Measurements from ENCODE around the gene INPP5K.
"Not testable (repeated sequence)": the region's sequence is repeated elsewhere in the genome, so short reads cannot be mapped to it uniquely, and the experiment has no call there.

The INPP5K gene

GRCh38 chr17:1526876-1527275, 10.5 kb upstream of the INPP5K start:
- H3K36me3 ChIP-seq (ENCODE audit: control insufficient read depth, insufficient read depth, low read length); H3K9me3 ChIP-seq (ENCODE audit: control insufficient read depth, low read length); H3K4me3 ChIP-seq (ENCODE audit: insufficient read depth, low read depth, low read length); H3K27ac ChIP-seq (ENCODE audit: insufficient read depth, low read depth, low read length, poor library complexity, severe bottlenecking); H3K4me1 ChIP-seq (ENCODE audit: control insufficient read depth, insufficient read depth, low read length); H3K27me3 ChIP-seq (ENCODE audit: control insufficient read depth, insufficient read depth, low read length, poor library complexity, severe bottlenecking): not testable (repeated sequence)
- 93 to 94% methylated on average over 4 of the region's 4 CpGs for WGBS, 2 experiments

- no peaks in the 10 kb centered on the region for H3K9me3 ChIP-seq (ENCODE audit: control insufficient read depth, low read length)
- no peak overlapping the region for H3K27ac ChIP-seq (ENCODE audit: insufficient read depth, low read depth, low read length, poor library complexity, severe bottlenecking)
- WGBS, 2 experiments, result 95% methylated on average over 5 of the region's 5 CpGs
- no peak overlapping the region for H3K4me3 ChIP-seq (ENCODE audit: insufficient read depth, low read depth, low read length)
- H3K36me3 ChIP-seq (ENCODE audit: control insufficient read depth, insufficient read depth, low read length), result peaks cover 3% of the 10 kb centered on the region
- H3K4me1 ChIP-seq (ENCODE audit: control insufficient read depth, insufficient read depth, low read length), result peaks cover under 1% of the 10 kb centered on the region
- H3K27me3 ChIP-seq (ENCODE audit: control insufficient read depth, insufficient read depth, low read length, poor library complexity, severe bottlenecking), result no peaks in the 10 kb centered on the region
Measured at GRCh38 chr17:1522626-1523025, 6.2 kb upstream of the INPP5K start.

GRCh38 chr17:1521086-1521640, 4.8 kb upstream of the INPP5K start:
- H3K27ac ChIP-seq (ENCODE audit: insufficient read depth, low read depth, low read length, poor library complexity, severe bottlenecking), result no peak overlapping the region
- H3K27me3 ChIP-seq (ENCODE audit: control insufficient read depth, insufficient read depth, low read length, poor library complexity, severe bottlenecking), result no peaks in the 10 kb centered on the region
- H3K36me3 ChIP-seq (ENCODE audit: control insufficient read depth, insufficient read depth, low read length), result peaks cover 3% of the 10 kb centered on the region
- no peak overlapping the region for H3K4me3 ChIP-seq (ENCODE audit: insufficient read depth, low read depth, low read length)
- H3K9me3 ChIP-seq (ENCODE audit: control insufficient read depth, low read length), result no peaks in the 10 kb centered on the region
- WGBS, 2 experiments, result 95% methylated on average over 9 to 10 of the region's 10 CpGs
- peaks cover 3% of the 10 kb centered on the region for H3K4me1 ChIP-seq (ENCODE audit: control insufficient read depth, insufficient read depth, low read length)

DNA sequence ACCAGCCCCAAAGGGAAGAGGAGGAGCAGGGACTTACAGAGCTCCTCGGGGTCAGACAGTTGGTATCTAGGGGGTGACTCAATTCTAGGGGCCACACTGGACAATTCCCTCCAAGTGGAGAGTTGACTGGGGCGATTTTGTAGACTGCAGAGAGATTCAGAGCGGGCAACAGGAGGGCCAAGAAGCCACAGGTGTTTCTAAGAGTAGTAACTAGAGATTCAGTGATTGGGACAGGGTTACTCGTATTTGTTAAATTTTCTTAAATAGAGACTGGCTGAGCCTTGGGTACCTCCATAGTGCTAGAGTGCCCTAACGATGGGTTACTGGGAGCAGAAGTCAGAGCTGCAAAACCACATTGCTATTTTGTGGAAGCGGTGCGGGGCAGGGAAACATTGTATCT, 3.3 kb upstream of the INPP5K start:
- no peak overlapping the region for H3K27ac ChIP-seq (ENCODE audit: insufficient read depth, low read depth, low read length, poor library complexity, severe bottlenecking)
- peaks cover 3% of the 10 kb centered on the region for H3K36me3 ChIP-seq (ENCODE audit: control insufficient read depth, insufficient read depth, low read length)
- peaks cover 7% of the 10 kb centered on the region for H3K4me1 ChIP-seq (ENCODE audit: control insufficient read depth, insufficient read depth, low read length)
- H3K9me3 ChIP-seq (ENCODE audit: control insufficient read depth, low read length), result no peaks in the 10 kb centered on the region
- H3K27me3 ChIP-seq (ENCODE audit: control insufficient read depth, insufficient read depth, low read length, poor library complexity, severe bottlenecking), result no peaks in the 10 kb centered on the region
- WGBS, 2 experiments, result 90 to 94% methylated on average over 7 of the region's 7 CpGs
- H3K4me3 ChIP-seq (ENCODE audit: insufficient read depth, low read depth, low read length), result no peak overlapping the region

- H3K4me1 ChIP-seq (ENCODE audit: control insufficient read depth, insufficient read depth, low read length), result peaks cover 7% of the 10 kb centered on the region
- no peak overlapping the region for H3K27ac ChIP-seq (ENCODE audit: insufficient read depth, low read depth, low read length, poor library complexity, severe bottlenecking)
- no peak overlapping the region for H3K4me3 ChIP-seq (ENCODE audit: insufficient read depth, low read depth, low read length)
- 91 to 94% methylated on average over 2 of the region's 2 CpGs for WGBS, 2 experiments
- no peaks in the 10 kb centered on the region for H3K9me3 ChIP-seq (ENCODE audit: control insufficient read depth, low read length)
- H3K36me3 ChIP-seq (ENCODE audit: control insufficient read depth, insufficient read depth, low read length), result peaks cover 3% of the 10 kb centered on the region
- H3K27me3 ChIP-seq (ENCODE audit: control insufficient read depth, insufficient read depth, low read length, poor library complexity, severe bottlenecking), result no peaks in the 10 kb centered on the region
Measured at GRCh38 chr17:1518410-1518809, 2.0 kb upstream of the INPP5K start.

- peak overlapping the region; percentile 53 for H3K27ac ChIP-seq (ENCODE audit: insufficient read depth, low read depth, low read length, poor library complexity, severe bottlenecking)
- no peaks in the 10 kb centered on the region for H3K27me3 ChIP-seq (ENCODE audit: control insufficient read depth, insufficient read depth, low read length, poor library complexity, severe bottlenecking)
- WGBS, 2 experiments, result 2 to 3% methylated on average over 31 of the region's 31 CpGs
- H3K4me1 ChIP-seq (ENCODE audit: control insufficient read depth, insufficient read depth, low read length), result peaks cover 7% of the 10 kb centered on the region
- H3K36me3 ChIP-seq (ENCODE audit: control insufficient read depth, insufficient read depth, low read length), result no peaks in the 10 kb centered on the region
- H3K9me3 ChIP-seq (ENCODE audit: control insufficient read depth, low read length), result no peaks in the 10 kb centered on the region
- peak overlapping the region; percentile 73 for H3K4me3 ChIP-seq (ENCODE audit: insufficient read depth, low read depth, low read length)
Measured at GRCh38 chr17:1515640-1516387, 598 bp downstream of the INPP5K start.

- no peak overlapping the region for H3K4me3 ChIP-seq (ENCODE audit: insufficient read depth, low read depth, low read length)
- 92% methylated on average over 2 of the region's 2 CpGs for WGBS, 2 experiments
- H3K36me3 ChIP-seq (ENCODE audit: control insufficient read depth, insufficient read depth, low read length), result no peaks in the 10 kb centered on the region
- H3K4me1 ChIP-seq (ENCODE audit: control insufficient read depth, insufficient read depth, low read length), result peaks cover 4% of the 10 kb centered on the region
- no peak overlapping the region for H3K27ac ChIP-seq (ENCODE audit: insufficient read depth, low read depth, low read length, poor library complexity, severe bottlenecking)
- no peaks in the 10 kb centered on the region for H3K9me3 ChIP-seq (ENCODE audit: control insufficient read depth, low read length)
- no peaks in the 10 kb centered on the region for H3K27me3 ChIP-seq (ENCODE audit: control insufficient read depth, insufficient read depth, low read length, poor library complexity, severe bottlenecking)
Measured at GRCh38 chr17:1512351-1512750, 4.1 kb downstream of the INPP5K start.

DNA sequence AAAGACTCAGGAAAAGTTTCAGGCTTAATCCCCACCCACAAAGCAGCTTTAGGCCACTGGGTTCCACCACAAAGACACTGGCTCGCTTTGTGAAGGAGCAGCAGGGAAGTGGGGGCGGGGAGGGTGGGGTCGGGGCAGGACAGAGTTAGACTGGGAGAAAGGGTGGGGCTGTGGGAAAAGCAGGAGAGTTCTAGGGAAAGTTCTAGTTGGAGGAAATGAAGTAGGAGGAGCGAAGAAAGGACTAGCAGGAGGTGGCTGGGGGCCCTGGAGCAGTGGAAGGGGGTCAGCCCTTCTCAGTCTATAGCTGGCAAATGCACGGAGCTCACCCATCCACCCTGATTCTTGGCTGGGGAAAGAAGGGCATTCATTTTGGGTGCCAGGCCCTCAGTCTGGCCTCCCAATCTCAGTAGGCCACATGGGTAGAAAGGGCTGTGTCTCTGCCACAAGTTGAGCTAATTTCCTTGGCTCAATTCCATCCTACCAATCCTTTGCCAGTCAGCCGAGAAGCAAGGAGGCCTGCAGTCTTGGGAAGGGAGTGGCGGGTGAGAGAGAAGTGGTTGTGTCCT, 4.6 kb downstream of the INPP5K start:
- Histone ChIP-seq H3K4me1 (ENCODE audit: control insufficient read depth, insufficient read depth, low read length) (peaks cover 7% of the 10 kb centered on the region), H3K27ac (ENCODE audit: insufficient read depth, low read depth, low read length, poor library complexity, severe bottlenecking) (no peak overlapping the region), H3K27me3 (ENCODE audit: control insufficient read depth, insufficient read depth, low read length, poor library complexity, severe bottlenecking) (no peaks in the 10 kb centered on the region), H3K36me3 (ENCODE audit: control insufficient read depth, insufficient read depth, low read length) (no peaks in the 10 kb centered on the region), H3K4me3 (ENCODE audit: insufficient read depth, low read depth, low read length) (no peak overlapping the region), H3K9me3 (ENCODE audit: control insufficient read depth, low read length) (no peaks in the 10 kb centered on the region)
- WGBS, 2 experiments, result 72 to 75% methylated on average over 7 of the region's 7 CpGs

DNA sequence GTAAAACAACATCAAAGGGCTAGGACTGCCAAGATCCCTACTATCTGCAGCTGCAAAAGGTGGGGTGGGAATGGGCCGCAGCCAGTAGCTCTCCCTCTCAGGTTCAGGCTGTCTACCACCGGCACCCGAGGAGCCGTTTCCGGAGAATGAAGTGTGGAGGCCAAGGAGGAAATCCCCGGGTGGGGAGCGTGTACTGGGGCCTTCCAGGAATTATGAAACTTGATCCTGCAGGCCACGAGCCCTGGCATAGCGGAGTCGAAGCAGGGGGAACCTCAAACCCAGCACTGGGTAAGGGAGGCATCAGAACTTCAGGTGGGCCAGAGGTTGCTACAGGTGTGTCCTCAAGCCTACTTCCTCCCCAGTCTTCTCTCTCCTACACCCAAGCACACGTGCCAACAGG, 5.1 kb downstream of the INPP5K start:
- Histone ChIP-seq H3K36me3 (ENCODE audit: control insufficient read depth, insufficient read depth, low read length) (no peaks in the 10 kb centered on the region), H3K9me3 (ENCODE audit: control insufficient read depth, low read length) (no peaks in the 10 kb centered on the region), H3K27me3 (ENCODE audit: control insufficient read depth, insufficient read depth, low read length, poor library complexity, severe bottlenecking) (no peaks in the 10 kb centered on the region), H3K27ac (ENCODE audit: insufficient read depth, low read depth, low read length, poor library complexity, severe bottlenecking) (no peak overlapping the region), H3K4me1 (ENCODE audit: control insufficient read depth, insufficient read depth, low read length) (peaks cover 8% of the 10 kb centered on the region), H3K4me3 (ENCODE audit: insufficient read depth, low read depth, low read length) (no peak overlapping the region)
- WGBS, 2 experiments, result 90 to 91% methylated on average over 11 of the region's 11 CpGs

- Histone ChIP-seq H3K36me3 (ENCODE audit: control insufficient read depth, insufficient read depth, low read length) (no peaks in the 10 kb centered on the region), H3K9me3 (ENCODE audit: control insufficient read depth, low read length) (no peaks in the 10 kb centered on the region), H3K4me1 (ENCODE audit: control insufficient read depth, insufficient read depth, low read length) (peaks cover 4% of the 10 kb centered on the region), H3K27ac (ENCODE audit: insufficient read depth, low read depth, low read length, poor library complexity, severe bottlenecking) (no peak overlapping the region), H3K4me3 (ENCODE audit: insufficient read depth, low read depth, low read length) (no peak overlapping the region), H3K27me3 (ENCODE audit: control insufficient read depth, insufficient read depth, low read length, poor library complexity, severe bottlenecking) (no peaks in the 10 kb centered on the region)
- 91 to 94% methylated on average over 7 of the region's 7 CpGs for WGBS, 2 experiments
Measured at GRCh38 chr17:1509290-1509881, 7.0 kb downstream of the INPP5K start.

Data from ectodermal cell (in vitro differentiated cells).